Loucy (cell line): ENCODE measurements around the gene DHRSX.

Experiments
- H2AFZ ChIP-seq: fragments of 200-600 bp; sonication (generic); 2 replicates; pipeline ENCODE4 v1.6.0; 2016; ENCODE audit warnings: antibody characterized with exemption, mild to moderate bottlenecking, low read length, moderate library complexity
- H3F3A ChIP-seq: fragments of 200-600 bp; 2 replicates; pipeline ENCODE4 v1.6.0; 2016; ENCODE audit warnings: antibody characterized with exemption, low read depth, mild to moderate bottlenecking
- H3K27me3 ChIP-seq: fragments of 200-600 bp; sonication (generic); 2 replicates; pipeline ENCODE4 v1.6.1; 2014; ENCODE audit warnings: low read length, mild to moderate bottlenecking; ENCODE audit not compliant: insufficient read depth, poor library complexity, severe bottlenecking
- H3K36me3 ChIP-seq: fragments of 200-600 bp; sonication (generic); 2 replicates; pipeline ENCODE4 v1.6.1; 2016; ENCODE audit warnings: low read length; ENCODE audit not compliant: insufficient read depth
- H3K4me1 ChIP-seq: fragments of 200-600 bp; sonication (generic); 2 replicates; pipeline ENCODE4 v1.5.1; 2014; ENCODE audit warnings: low read length, mild to moderate bottlenecking; ENCODE audit not compliant: insufficient read depth, poor library complexity, severe bottlenecking
- H3K4me2 ChIP-seq: fragments of 200-600 bp; sonication (generic); 2 replicates; pipeline ENCODE4 v1.6.0; 2014; ENCODE audit warnings: antibody characterized with exemption, low read length, low read depth, mild to moderate bottlenecking; ENCODE audit not compliant: poor library complexity, severe bottlenecking
- H3K4me3 ChIP-seq: fragments of 200-600 bp; sonication (generic); 2 replicates; pipeline ENCODE4 v1.5.1; 2014; ENCODE audit warnings: low read length, mild to moderate bottlenecking, mixed read lengths; ENCODE audit not compliant: poor library complexity, severe bottlenecking
- H3K79me2 ChIP-seq: fragments of 200-600 bp; sonication (generic); 2 replicates; pipeline ENCODE4 v1.6.1; 2014; ENCODE audit warnings: low read length; ENCODE audit not compliant: insufficient read depth
- H3K9ac ChIP-seq: fragments of 200-600 bp; sonication (generic); 2 replicates; pipeline ENCODE4 v1.6.0; 2014; ENCODE audit warnings: mild to moderate bottlenecking, low read depth, low read length, moderate library complexity; ENCODE audit not compliant: poor library complexity, severe bottlenecking
- H3K9me2 ChIP-seq: fragments of 200-600 bp; sonication (generic); replicated peaks from 2 replicates; pipeline ENCODE4 v1.6.1; 2016; ENCODE audit warnings: low read depth, low read length, mixed read lengths
- H3K9me3 ChIP-seq: fragments of 200-600 bp; sonication (generic); 2 replicates; pipeline ENCODE4 v1.6.1; 2014; ENCODE audit warnings: mild to moderate bottlenecking, antibody characterized with exemption, low read length, low read depth; ENCODE audit not compliant: insufficient read depth
- H4K20me1 ChIP-seq: fragments of 200-600 bp; sonication (generic); 2 replicates; pipeline ENCODE4 v1.6.0; 2014; ENCODE audit warnings: antibody characterized with exemption, low read length, mild to moderate bottlenecking; ENCODE audit not compliant: insufficient read depth, poor library complexity, severe bottlenecking
- CTCF ChIP-seq: fragments of 200-600 bp; sonication (generic); conservative IDR thresholded peaks from 2 replicates; pipeline ENCODE4 v1.5.1; 2014; ENCODE audit warnings: mild to moderate bottlenecking, antibody characterized with exemption, low read length
- EZH2phosphoT487 ChIP-seq: fragments of 200-600 bp; IDR thresholded peaks from 2 replicates; pipeline ENCODE4 v1.6.1; 2018; ENCODE audit warnings: antibody characterized with exemption, mild to moderate bottlenecking, moderate library complexity, borderline replicate concordance

DHRSX gene

GRCh38 chrX:2502668-2503519 is 2.1 kb upstream of the DHRSX start:
- no peaks in the 10 kb centered on the region for H3K27me3 ChIP-seq
- no peak overlapping the region for H3K4me2 ChIP-seq
- peaks cover 14% of the 10 kb centered on the region for H3K4me1 ChIP-seq
- TF ChIP-seq CTCF (no peak), EZH2phosphoT487 (no peak)
- H3K9ac ChIP-seq: no peak overlapping the region
- H3K9me2 ChIP-seq: no peaks in the 10 kb centered on the region
- H3K9me3 ChIP-seq: no peaks in the 10 kb centered on the region
- H4K20me1 ChIP-seq: peaks cover 6% of the 10 kb centered on the region
- no peaks in the 10 kb centered on the region for H3K36me3 ChIP-seq
- no peak overlapping the region for H3K4me3 ChIP-seq
- H2AFZ ChIP-seq: no peak overlapping the region
- no peaks in the 10 kb centered on the region for H3F3A ChIP-seq
- peaks cover 25% of the 10 kb centered on the region for H3K79me2 ChIP-seq

GRCh38 chrX:2502120-2502667 is 1.4 kb upstream of the DHRSX start:
- H4K20me1 ChIP-seq: peaks cover 13% of the 10 kb centered on the region
- H3K9ac ChIP-seq: no peak overlapping the region
- no peak overlapping the region for H3K4me3 ChIP-seq
- no peaks in the 10 kb centered on the region for H3K9me3 ChIP-seq
- peaks cover 32% of the 10 kb centered on the region for H3K79me2 ChIP-seq
- no peak overlapping the region for H3K4me2 ChIP-seq
- no peaks in the 10 kb centered on the region for H3F3A ChIP-seq
- no peaks in the 10 kb centered on the region for H3K36me3 ChIP-seq
- peaks cover 14% of the 10 kb centered on the region for H3K4me1 ChIP-seq
- TF ChIP-seq EZH2phosphoT487 (no peak), CTCF (no peak)
- H2AFZ ChIP-seq: no peak overlapping the region
- H3K9me2 ChIP-seq: no peaks in the 10 kb centered on the region
- H3K27me3 ChIP-seq: no peaks in the 10 kb centered on the region

- TF ChIP-seq CTCF (no peak), EZH2phosphoT487 (no peak)
- Histone ChIP-seq H2AFZ (no peak overlapping the region), H4K20me1 (peaks cover 13% of the 10 kb centered on the region), H3K9me2 (no peaks in the 10 kb centered on the region), H3K4me1 (peaks cover 14% of the 10 kb centered on the region), H3K79me2 (peaks cover 36% of the 10 kb centered on the region), H3K4me3 (no peak overlapping the region), H3F3A (no peaks in the 10 kb centered on the region), H3K27me3 (no peaks in the 10 kb centered on the region), H3K36me3 (no peaks in the 10 kb centered on the region), H3K9me3 (no peaks in the 10 kb centered on the region), H3K9ac (no peak overlapping the region), H3K4me2 (no peak overlapping the region)
These were observed 855 bp upstream of the DHRSX start for GRCh38 chrX:2501559-2502102.
